Vagina (tissue), 2 donors: Measurements from ENCODE around the gene CYSRT1.

Experiments
- CTCF ChIP-seq, 3 experiments: fragments of 450-650 bp in 2 of 3; fragments of 200-600 bp in 1 of 3; sonication (generic) in 1 of 3; IDR thresholded peaks; one replicate each; pipeline ENCODE4 v1.5.1; 2017 to 2019; ENCODE audit warnings: antibody characterized with exemption in 3 of 3, mild to moderate bottlenecking in 2 of 3, moderate library complexity in 2 of 3
- POLR2A ChIP-seq, 2 donors: fragments of 450-650 bp; IDR thresholded peaks; one replicate each; pipeline ENCODE4 v1.6.1; 2017; ENCODE audit warnings: antibody characterized with exemption in 2 of 2, mild to moderate bottlenecking in 2 of 2, moderate library complexity in 2 of 2

DNA sequence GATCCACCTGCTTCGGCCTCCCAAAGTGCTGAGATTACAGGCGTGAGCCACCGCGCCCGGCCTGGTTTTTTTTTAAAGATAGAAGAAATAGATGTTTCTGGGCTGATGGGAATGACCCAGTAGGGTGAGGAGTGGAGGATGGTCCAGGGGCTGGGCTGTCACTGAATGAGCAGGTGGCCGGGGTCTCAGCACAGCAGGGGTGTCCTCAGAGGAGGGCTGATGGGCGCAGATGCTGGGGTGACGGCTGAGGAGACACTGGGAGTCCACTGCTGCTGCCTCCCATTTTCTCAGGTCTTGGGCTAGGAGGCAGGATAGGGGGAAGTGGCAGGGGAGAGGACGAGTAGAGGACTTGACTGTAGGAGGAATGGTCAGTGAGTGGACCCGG lies 50.2 kb downstream of the CYSRT1 start:
- TF ChIP-seq POLR2A (IDR thresholded peaks at IDR 0.05) (no peak), CTCF (IDR thresholded peaks at IDR 0.05) (no peak)
